Activated CD4-positive, alpha-beta T cell treated with anti-CD3 and anti-CD28 coated beads, Interleukin-10, Interleukin-2, amounts not matched to agents 100 ng/mL and 50 ng/mL, durations not matched to agents 16 hours and 8 hours (primary cell): ENCODE measurements around the gene SHOC1.
"Not testable (repeated sequence)": the region's sequence is repeated elsewhere in the genome, so short reads cannot be mapped to it uniquely, and the experiment has no call there.

Experiments
- DNase-seq: peaks from one replicate; pipeline ENCODE4 v3.0.0-alpha.2; 2020

The SHOC1 gene

GRCh38 chr9:111794835-111795556, at the start of gene SHOC1:
Gene SHOC1 (minus strand): TSS chr9:111794937. CDS start chr9:111791418, 3,519 bp downstream.
- no peak for DNase-seq

- DNase-seq = no peak
Observed at GRCh38 chr9:111843971-111844370, 49.2 kb upstream of the SHOC1 start.

DNA sequence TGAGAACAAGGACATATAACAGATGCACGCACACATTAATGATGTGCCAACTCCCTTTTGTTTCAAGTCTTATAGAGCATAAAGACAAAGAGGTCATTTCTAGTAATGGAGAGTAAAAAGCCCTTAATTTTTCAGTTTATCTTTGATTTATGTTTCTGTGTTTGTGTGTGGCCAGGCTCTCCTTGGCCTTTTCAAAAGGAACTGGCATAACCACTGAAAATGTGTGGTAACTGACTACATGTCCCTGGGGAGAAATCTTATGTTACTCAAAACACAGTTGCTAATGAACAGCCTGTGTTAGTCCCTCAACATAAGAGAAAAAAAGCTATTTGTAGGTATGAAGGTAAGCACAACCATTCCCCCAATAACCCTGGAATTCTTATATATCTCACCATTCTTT, 47.6 kb upstream of the SHOC1 start:
- DNase-seq = no peak

GRCh38 chr9:111840442-111840841, 45.7 kb upstream of the SHOC1 start:
- no peak for DNase-seq

DNA sequence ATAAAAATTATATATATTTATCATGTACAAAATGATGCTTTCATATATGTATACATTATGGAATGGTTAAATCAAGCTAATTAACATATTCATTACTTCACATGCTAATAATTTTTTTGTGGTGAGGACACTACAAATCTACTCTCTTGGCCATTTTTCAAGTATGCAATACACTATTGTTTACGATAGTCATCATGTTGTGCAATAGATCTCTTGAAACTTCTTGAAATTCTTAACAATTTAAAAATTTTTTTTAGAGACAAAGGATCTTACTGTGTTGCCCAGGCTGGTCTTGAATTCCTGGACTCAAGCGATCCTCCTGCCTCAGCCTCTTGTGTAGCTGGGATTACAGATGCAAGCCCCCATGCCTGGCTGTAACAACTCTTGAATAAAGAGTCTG, 45.2 kb upstream of the SHOC1 start:
- no peak for DNase-seq

DNA sequence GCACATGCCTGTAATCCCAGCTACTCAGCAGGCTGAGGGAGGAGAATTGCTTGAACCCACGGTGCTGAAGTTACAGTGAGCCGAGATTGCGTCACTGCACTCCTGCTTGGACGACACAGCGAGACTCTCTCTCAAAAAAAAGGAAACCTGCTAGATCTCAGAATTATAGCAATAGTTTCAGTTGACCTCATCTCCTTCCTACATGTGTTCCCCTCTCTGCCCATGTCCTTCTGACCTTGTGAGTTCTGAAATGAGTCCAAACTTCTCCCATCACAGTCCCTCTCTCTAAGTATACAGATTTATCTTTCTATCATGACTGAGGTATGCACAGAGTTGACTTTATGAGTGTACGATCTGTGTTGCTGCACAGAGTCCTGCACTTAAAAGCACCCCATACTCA, 44.6 kb upstream of the SHOC1 start:
- DNase-seq = peak; percentile 64

- DNase-seq = no peak
Observed at GRCh38 chr9:111838439-111838838, 43.7 kb upstream of the SHOC1 start.

- DNase-seq = no peak
Observed at GRCh38 chr9:111836311-111836710, 41.6 kb upstream of the SHOC1 start.

- DNase-seq = no peak
Observed at GRCh38 chr9:111833941-111834340, 39.2 kb upstream of the SHOC1 start.

GRCh38 chr9:111832449-111832848, 37.7 kb upstream of the SHOC1 start:
- DNase-seq = peak; percentile 3

DNA sequence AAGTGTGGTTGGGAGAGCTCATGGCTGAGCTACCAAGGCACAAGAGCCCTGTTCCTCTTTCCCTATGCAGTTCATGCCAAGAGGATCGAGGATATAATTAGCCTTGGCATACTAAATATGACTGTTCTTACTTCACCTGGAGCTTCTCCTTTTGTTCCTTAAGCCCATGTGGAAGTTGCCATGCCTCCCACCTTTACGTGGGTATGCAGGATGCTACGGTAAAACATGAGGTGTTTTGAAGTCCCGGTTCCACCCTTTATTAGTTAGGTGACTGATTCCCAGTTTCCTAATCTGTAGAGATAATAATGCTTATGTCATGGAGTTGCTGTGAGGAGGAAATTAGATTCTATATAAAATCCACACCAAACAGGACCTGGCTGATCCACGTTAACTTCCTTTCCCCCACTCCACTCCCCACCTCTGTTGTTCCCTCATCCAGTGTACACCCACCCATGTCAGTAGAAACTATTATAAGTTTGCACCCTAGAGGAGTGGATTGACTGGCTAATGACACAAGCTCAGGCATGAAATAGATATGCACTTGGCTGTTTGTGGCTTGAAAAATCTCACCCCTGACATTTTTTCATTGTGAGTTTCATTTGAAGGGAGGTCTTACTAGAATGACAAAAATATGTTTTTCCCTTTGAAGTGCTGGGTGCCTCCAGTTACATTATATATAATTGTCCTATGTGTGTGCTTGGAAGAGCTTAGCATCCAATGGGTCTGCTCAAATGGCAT, 36.8 kb upstream of the SHOC1 start:
- no peak for DNase-seq

DNA sequence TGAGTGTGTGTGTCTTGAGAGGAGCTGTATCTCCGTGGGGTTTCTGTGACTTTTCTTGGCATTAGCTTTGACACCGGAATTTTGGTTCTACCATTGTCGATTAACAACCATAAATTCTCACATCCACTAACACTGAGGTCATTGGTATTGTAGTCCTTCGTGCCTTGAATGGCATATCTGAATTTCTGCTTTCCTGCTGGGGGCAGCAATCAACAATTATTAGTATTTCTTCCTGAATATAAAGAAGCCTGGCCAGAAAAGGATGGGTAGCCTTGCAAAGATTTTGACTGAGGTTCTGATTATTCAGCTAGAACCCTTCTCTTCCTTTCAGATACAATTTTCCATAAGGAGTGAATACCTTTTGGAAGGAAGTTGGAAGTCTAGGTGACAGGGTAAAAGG, 33.5 kb upstream of the SHOC1 start:
- no peak for DNase-seq

DNA sequence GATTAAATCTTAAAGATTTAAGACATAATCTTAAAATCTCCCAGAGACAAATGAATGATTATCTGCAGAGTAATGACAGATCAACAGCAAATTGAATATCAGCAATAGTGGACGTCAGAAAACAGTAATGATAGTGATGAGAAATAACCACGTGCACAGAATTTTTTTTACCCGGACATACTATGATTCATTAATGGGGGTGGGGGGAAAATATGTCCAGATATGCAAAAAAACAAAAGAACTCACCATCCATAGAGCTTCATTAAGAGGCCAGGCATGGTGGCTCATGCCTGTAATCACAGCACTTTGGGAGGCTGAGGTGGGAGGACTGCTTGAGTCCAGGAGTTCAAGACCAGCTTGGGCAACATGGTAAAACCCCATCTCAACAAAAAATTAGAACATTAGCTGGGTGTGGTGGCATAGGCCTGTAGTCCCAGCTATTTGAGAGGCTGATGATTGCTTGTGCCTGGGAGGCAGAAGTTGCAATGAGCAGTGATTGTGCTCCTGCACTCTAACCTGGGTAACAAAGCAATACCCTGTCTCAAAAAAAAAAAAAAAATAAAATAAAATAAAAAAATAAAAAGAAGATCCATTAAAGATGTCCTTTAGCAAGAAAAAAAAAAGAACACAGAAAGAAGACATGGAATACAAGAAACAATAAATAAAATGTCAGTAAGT, 30.9 kb upstream of the SHOC1 start:
- DNase-seq = no peak

GRCh38 chr9:111821006-111821528, 26.3 kb upstream of the SHOC1 start:
- DNase-seq = no peak

GRCh38 chr9:111819360-111819759, 24.6 kb upstream of the SHOC1 start:
- no peak for DNase-seq

GRCh38 chr9:111815285-111816070, 20.7 kb upstream of the SHOC1 start:
- no peak for DNase-seq

- no peak for DNase-seq
Observed at GRCh38 chr9:111812337-111812736, 17.6 kb upstream of the SHOC1 start.

DNA sequence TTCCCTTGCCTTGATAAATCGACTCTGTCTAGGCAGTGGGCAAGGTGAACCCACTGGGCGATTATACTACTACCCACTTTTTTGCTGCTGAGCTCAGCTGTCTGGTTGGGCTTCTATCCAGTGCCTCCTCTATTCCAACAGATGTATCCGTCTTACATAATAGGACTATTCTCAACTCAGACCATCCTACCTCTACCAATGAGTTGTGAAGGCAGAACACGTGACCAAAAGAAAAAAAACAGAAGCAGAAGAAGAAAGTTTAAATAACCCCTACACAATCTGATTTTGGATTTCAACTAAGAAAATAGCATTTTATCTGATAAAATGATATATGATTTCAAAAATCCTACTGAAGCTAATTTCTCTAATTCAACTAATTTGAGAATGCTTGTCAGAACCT, 16.2 kb upstream of the SHOC1 start:
- no peak for DNase-seq

GRCh38 chr9:111810415-111810814, 15.7 kb upstream of the SHOC1 start:
- DNase-seq = not testable (repeated sequence)

- DNase-seq = no peak
Observed at GRCh38 chr9:111807197-111807596, 12.5 kb upstream of the SHOC1 start.

DNA sequence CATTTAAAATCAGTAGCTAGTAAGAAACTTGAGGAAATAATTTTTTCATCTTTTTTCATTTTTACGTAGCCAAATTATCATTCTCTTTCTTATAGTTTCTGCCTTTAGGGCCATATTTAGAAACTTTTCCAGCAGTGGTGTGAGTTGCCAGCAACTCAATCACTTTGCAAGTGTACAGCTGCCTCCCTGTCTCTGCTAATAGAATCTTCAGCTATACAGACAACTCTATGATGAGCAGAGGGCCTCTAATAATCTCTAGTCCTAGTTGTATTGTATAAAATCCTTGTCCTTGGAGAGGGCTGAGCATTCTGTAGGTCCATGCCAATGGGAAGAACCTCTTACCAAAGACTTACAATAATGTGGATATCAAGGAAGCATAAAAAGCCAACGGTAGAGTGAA, 11.5 kb upstream of the SHOC1 start:
- DNase-seq = no peak

- DNase-seq = peak; percentile 9
Observed at GRCh38 chr9:111805830-111806241, 11.1 kb upstream of the SHOC1 start.

DNA sequence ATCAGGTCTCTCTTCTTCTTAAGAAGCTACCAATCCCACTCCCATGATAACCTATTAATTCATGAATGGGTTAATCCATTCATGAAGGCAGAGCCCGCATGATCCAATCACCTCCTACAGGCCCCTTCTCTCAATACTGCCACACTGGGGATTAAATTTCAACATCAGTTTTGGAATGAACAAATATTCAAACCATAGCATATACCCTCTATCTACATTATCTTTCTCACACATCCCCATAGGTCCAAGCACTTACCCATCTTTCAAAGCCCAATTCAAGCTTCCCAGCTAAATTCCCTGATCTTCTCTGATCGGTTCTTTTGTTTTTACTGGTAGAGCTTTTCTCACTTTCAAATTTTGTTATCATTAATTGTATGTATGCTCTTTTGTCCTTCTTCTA, 10.5 kb upstream of the SHOC1 start:
- no peak for DNase-seq
